Tibial nerve (tissue), 3 donors: ENCODE measurements around the gene ZDHHC8.

Source experiments
- EP300 ChIP-seq, 2 donors: sonication (generic); formaldehyde crosslinking; IDR thresholded peaks; one replicate each; pipeline ENCODE4 v1.6.1; 2017; ENCODE audit warnings: antibody characterized with exemption in 2 of 2, mild to moderate bottlenecking in 1 of 2
- POLR2A ChIP-seq, 2 donors: fragments of 450-650 bp; IDR thresholded peaks; one replicate each; pipeline ENCODE4 v1.6.1; 2017; ENCODE audit warnings: antibody characterized with exemption in 2 of 2, mild to moderate bottlenecking in 2 of 2, moderate library complexity in 2 of 2

DNA sequence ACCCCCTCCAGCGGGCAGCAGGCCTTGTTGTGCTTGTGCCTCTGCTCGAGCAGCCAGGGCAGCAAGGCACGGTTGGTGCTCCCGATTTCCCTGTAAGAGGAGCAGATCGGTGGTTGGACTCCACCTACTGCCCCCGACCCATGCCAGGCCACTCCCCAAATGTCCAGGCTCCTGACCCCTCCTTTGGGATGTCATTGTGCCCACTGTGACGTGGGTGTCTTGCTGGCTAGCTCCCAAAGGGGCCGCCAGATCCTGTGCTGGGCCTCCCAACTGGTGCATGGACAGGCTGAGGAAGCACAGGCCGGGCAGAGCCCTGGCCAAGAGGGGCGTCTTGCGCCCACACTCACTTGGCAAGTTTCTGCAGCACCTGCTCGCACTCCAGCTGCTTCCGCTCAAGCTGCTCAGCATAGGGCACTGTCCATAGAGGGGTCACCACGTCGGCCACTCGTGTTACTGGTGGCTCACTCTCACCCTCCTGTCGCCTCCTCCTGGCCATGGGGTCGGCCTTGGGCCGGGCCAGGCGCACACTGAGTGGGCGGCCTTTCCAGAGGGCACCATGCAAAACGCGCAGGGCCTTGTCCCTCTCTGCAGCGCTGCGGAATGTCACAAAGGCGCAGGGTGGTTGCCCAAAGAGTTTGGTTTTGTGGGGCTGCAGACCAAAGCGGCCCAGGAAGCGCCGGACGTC, 15.8 kb upstream of the ZDHHC8 start, which contains the start of gene RANBP1:
- TF ChIP-seq POLR2A (IDR thresholded peaks at IDR 0.05) (no peak), EP300 (IDR thresholded peaks at IDR 0.05) (no peak)
